Measurements from ENCODE around the gene NRXN3.

Gene NRXN3

DNA sequence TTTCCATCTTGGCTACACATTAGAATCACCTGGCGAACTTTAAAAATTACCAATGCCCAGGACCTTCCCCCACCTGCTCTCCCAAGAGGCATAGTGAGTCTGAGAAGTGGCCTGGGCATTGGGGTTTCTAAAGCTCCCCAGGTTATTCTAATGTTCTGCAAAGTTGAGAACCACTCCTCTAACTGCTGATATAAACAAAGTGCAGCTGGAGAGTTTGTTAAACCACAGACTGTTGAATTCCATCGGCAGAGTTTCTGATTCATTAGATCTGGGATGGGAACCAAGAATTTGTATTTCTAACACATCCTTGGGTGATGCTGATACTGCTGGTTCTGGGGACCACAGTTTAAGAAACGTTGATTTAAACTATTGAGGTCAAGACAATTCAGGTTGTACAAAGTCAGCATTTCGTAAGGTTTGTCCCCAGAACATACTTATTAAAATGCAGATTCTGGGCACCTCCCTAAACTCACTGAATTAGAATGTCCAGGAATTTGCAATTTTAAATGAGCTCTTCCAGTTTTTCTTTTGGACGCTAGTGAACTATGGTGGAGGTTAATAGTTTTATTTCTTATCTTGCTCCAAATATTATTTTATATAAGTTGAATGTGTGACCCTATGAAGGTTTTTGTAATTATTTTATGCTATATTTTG lies 309.1 kb downstream of the NRXN3 start:
- H3K4me3 ChIP-seq (ENCODE audit: low read depth, low read length), result no peak overlapping the region
- ChIA-PET POLR2A (no interaction called here), CTCF (no interaction called here)
- no peak overlapping the region for H3K27ac ChIP-seq (ENCODE audit: extremely low read depth, low read depth, low read length)
- no peaks in the 10 kb centered on the region for H3K9me3 ChIP-seq (ENCODE audit: control insufficient read depth, insufficient read depth, low read depth, low read length)
- no peak for TF ChIP-seq ZNF211 (tag by site-specific recombination; IDR thresholded peaks at IDR 0.05; ENCODE audit: low read depth)
- no peak for TF ChIP-seq ZNF10 (tag by site-specific recombination; IDR thresholded peaks at IDR 0.05)
- TF ChIP-seq ZNF747 (tag by site-specific recombination; IDR thresholded peaks at IDR 0.05), result no peak
- TF ChIP-seq ZNF585B (tag by site-specific recombination; IDR thresholded peaks at IDR 0.05), result no peak
- no peak for TF ChIP-seq ZNF660 (tag by site-specific recombination; IDR thresholded peaks at IDR 0.05)
- no peak for TF ChIP-seq ZNF48 (tag by site-specific recombination; IDR thresholded peaks at IDR 0.05)
- TF ChIP-seq, protein P1, sequence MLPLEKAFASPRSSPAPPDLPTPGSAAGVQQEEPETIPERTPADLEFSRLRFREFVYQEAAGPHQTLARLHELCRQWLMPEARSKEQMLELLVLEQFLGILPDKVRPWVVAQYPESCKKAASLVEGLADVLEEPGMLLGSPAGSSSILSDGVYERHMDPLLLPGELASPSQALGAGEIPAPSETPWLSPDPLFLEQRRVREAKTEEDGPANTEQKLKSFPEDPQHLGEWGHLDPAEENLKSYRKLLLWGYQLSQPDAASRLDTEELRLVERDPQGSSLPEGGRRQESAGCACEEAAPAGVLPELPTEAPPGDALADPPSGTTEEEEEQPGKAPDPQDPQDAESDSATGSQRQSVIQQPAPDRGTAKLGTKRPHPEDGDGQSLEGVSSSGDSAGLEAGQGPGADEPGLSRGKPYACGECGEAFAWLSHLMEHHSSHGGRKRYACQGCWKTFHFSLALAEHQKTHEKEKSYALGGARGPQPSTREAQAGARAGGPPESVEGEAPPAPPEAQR (tag by site-specific recombination; IDR thresholded peaks at IDR 0.05), result no peak
- no peak for TF ChIP-seq ZNF571 (tag by site-specific recombination; IDR thresholded peaks at IDR 0.05)
- no peak for TF ChIP-seq ZNF473 (tag by site-specific recombination; IDR thresholded peaks at IDR 0.05)
- TF ChIP-seq ZFP69B (tag by site-specific recombination; IDR thresholded peaks at IDR 0.05), result no peak
- H3K36me3 ChIP-seq (ENCODE audit: control insufficient read depth in 2 of 2, insufficient read depth in 1 of 2, low read length in 2 of 2), result no peaks in the 10 kb centered on the region
- no peaks in the 10 kb centered on the region for H3K4me1 ChIP-seq (ENCODE audit: control insufficient read depth, insufficient read depth, low read length)

DNA sequence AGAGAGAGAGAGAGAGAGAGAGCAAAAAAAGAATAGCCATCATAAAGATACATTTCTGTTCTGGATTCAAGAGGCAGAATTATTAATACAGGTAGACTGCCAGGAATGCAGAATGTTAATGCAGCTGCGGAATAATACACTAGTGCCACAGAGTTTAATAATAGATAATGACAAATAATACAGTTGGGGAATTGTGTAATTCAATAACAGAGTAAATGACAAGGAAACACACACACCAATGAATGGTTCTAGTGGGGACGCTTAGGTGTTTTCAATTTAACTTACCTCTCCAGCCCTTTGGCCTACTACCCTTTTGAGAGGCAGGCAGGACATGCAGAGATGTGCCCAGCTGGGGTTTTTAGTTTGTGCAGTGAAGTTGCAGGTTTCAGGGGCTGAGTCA lies 313.9 kb downstream of the NRXN3 start:
- Histone ChIP-seq H3K9me3 (ENCODE audit: control insufficient read depth, insufficient read depth, low read depth, low read length) (no peaks in the 10 kb centered on the region), H3K4me3 (ENCODE audit: low read depth, low read length) (no peak overlapping the region), H3K4me1 (ENCODE audit: control insufficient read depth, insufficient read depth, low read length) (no peaks in the 10 kb centered on the region), H3K36me3 (ENCODE audit: control insufficient read depth in 2 of 2, insufficient read depth in 1 of 2, low read length in 2 of 2) (no peaks in the 10 kb centered on the region), H3K27ac (ENCODE audit: extremely low read depth, low read depth, low read length) (no peak overlapping the region)
- ChIA-PET POLR2A (no interaction called here), CTCF (no interaction called here)
- TF ChIP-seq ZNF561 (tag by site-specific recombination; IDR thresholded peaks at IDR 0.05; ENCODE audit: borderline replicate concordance) (no peak), ZNF624 (tag by site-specific recombination; IDR thresholded peaks at IDR 0.05) (no peak), IKZF3 (tag by site-specific recombination; IDR thresholded peaks at IDR 0.05) (no peak), ZNF23 (tag by site-specific recombination; IDR thresholded peaks at IDR 0.05; ENCODE audit: borderline replicate concordance) (no peak), ZSCAN16 (tag by site-specific recombination; IDR thresholded peaks at IDR 0.05) (no peak), GLI2 (tag by site-specific recombination; IDR thresholded peaks at IDR 0.05; ENCODE audit: borderline replicate concordance, low read depth) (no peak), ZBTB1 (tag by site-specific recombination; IDR thresholded peaks at IDR 0.05) (no peak), SCRT2 (tag by site-specific recombination; IDR thresholded peaks at IDR 0.05) (no peak), TCF7L2 (IDR thresholded peaks at IDR 0.05; ENCODE audit: borderline replicate concordance, low read depth, low read length) (no peak), RBAK (tag by site-specific recombination; IDR thresholded peaks at IDR 0.05) (no peak), ZNF214 (tag by site-specific recombination; IDR thresholded peaks at IDR 0.05; ENCODE audit: borderline replicate concordance) (no peak)
- TF ChIP-seq, protein P2, sequence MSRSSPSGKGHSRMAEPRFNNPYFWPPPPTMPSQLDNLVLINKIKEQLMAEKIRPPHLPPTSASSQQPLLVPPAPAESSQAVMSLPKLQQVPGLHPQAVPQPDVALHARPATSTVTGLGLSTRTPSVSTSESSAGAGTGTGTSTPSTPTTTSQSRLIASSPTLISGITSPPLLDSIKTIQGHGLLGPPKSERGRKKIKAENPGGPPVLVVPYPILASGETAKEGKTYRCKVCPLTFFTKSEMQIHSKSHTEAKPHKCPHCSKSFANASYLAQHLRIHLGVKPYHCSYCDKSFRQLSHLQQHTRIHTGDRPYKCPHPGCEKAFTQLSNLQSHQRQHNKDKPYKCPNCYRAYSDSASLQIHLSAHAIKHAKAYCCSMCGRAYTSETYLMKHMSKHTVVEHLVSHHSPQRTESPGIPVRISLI (tag by site-specific recombination; IDR thresholded peaks at IDR 0.05), result no peak
- TF ChIP-seq, protein P3, sequence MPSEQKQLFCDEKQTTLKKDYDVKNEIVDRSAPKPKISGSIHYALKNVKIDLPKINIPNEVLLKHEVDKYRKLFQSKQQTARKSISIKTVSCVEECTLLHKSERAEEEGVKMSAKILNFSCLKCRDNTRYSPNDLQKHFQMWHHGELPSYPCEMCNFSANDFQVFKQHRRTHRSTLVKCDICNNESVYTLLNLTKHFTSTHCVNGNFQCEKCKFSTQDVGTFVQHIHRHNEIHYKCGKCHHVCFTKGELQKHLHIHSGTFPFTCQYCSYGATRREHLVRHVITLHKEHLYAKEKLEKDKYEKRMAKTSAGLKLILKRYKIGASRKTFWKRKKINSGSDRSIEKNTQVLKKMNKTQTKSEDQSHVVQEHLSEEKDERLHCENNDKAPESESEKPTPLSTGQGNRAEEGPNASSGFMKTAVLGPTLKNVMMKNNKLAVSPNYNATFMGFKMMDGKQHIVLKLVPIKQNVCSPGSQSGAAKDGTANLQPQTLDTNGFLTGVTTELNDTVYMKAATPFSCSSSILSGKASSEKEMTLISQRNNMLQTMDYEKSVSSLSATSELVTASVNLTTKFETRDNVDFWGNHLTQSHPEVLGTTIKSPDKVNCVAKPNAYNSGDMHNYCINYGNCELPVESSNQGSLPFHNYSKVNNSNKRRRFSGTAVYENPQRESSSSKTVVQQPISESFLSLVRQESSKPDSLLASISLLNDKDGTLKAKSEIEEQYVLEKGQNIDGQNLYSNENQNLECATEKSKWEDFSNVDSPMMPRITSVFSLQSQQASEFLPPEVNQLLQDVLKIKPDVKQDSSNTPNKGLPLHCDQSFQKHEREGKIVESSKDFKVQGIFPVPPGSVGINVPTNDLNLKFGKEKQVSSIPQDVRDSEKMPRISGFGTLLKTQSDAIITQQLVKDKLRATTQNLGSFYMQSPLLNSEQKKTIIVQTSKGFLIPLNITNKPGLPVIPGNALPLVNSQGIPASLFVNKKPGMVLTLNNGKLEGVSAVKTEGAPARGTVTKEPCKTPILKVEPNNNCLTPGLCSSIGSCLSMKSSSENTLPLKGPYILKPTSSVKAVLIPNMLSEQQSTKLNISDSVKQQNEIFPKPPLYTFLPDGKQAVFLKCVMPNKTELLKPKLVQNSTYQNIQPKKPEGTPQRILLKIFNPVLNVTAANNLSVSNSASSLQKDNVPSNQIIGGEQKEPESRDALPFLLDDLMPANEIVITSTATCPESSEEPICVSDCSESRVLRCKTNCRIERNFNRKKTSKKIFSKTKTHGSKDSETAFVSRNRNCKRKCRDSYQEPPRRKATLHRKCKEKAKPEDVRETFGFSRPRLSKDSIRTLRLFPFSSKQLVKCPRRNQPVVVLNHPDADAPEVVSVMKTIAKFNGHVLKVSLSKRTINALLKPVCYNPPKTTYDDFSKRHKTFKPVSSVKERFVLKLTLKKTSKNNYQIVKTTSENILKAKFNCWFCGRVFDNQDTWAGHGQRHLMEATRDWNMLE (tag by site-specific recombination; conservative IDR thresholded peaks at IDR 0.05; ENCODE audit: low read depth), result no peak
